Measurements from ENCODE around the gene ELAVL1.
"Not testable (repeated sequence)": the region's sequence is repeated elsewhere in the genome, so short reads cannot be mapped to it uniquely, and the experiment has no call there.

Gene ELAVL1

DNA sequence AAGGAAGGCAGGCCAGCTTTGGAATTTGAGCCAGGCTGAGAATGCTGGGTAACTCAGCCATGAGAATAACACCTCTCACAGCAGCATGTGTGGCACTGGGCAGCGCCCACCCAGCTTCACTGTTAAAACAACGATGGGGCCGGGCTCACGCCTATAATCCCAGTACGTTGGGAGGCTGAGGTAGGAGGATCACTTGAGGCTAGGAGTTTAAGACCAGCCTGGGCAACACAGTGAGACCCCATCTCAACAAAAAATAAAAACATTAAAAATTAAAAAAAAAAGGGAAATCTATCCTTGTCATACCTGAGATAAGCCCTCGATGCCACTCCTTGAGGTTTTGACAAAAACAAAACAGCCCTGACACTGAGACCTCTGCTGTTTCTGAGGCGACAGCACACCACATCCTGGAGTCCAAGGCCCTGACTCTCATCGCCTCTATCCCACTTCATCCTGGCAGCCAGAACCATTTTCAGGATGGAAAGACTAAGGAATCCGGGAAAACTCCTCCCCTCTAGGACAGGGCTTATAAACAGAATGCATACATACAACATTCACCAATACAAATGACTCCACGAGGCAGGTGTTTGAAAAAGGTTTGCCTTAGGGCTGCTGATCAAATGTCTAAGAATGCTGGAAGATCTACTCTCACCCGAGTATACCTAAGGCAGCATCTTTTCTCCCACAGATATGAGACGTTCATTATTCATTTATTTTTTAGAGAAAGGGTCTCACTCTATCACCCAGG, 39.3 kb downstream of the ELAVL1 start:
- Histone ChIP-seq H3K9me3 (ENCODE audit: control extremely low read depth in 1 of 5, control insufficient read depth in 4 of 5, insufficient read depth in 2 of 5, low read depth in 1 of 5, low read length in 4 of 5) (no peaks in the 10 kb centered on the region), H3K27me3 (replicated peaks in 2 of 5; ENCODE audit: control insufficient read depth in 4 of 5, insufficient read depth in 5 of 5, low read length in 4 of 5) (no peaks in the 10 kb centered on the region), H3K4me1 (ENCODE audit: control extremely low read depth in 1 of 4, control insufficient read depth in 4 of 4, insufficient read depth in 4 of 4, low read length in 3 of 4) (peaks cover 0 to 2% (median 0%) of the 10 kb centered on the region in 4 experiments), H3K27ac (ENCODE audit: insufficient read depth in 1 of 2, low read depth in 1 of 2, low read length in 2 of 2, poor library complexity in 1 of 2, severe bottlenecking in 2 of 2) (no peak overlapping the region), H3K36me3 (ENCODE audit: control insufficient read depth in 4 of 4, insufficient read depth in 4 of 4, low read length in 3 of 4) (peaks cover 24 to 89% (median 72%) of the 10 kb centered on the region in 4 experiments), H3K4me3 (ENCODE audit: control insufficient read depth in 1 of 7, extremely low read depth in 1 of 7, insufficient read depth in 4 of 7, low read depth in 2 of 7, low read length in 6 of 7) (no peak overlapping the region)
- no peak for DNase-seq
- POLR2A ChIA-PET, result no interaction called here
- CTCF ChIA-PET, result interaction anchor here (1.5 to 1.8 kb wide), 2 partner anchors 22 to 36 kb away, joined by 4 read pairs; no protein-coding TSS in a partner anchor
- 94% methylated on average over 7 of the region's 12 CpGs for WGBS (ENCODE audit: insufficient coverage)

- Histone ChIP-seq H3K9me3 (ENCODE audit: control extremely low read depth in 1 of 5, control insufficient read depth in 4 of 5, insufficient read depth in 2 of 5, low read depth in 1 of 5, low read length in 4 of 5) (no peaks in the 10 kb centered on the region), H3K36me3 (ENCODE audit: control insufficient read depth in 4 of 4, insufficient read depth in 4 of 4, low read length in 3 of 4) (peaks cover 24 to 90% (median 75%) of the 10 kb centered on the region in 4 experiments), H3K4me1 (ENCODE audit: control extremely low read depth in 1 of 4, control insufficient read depth in 4 of 4, insufficient read depth in 4 of 4, low read length in 3 of 4) (peaks cover 0 to 1% (median under 1%) of the 10 kb centered on the region in 4 experiments), H3K27ac (ENCODE audit: insufficient read depth in 1 of 2, low read depth in 1 of 2, low read length in 2 of 2, poor library complexity in 1 of 2, severe bottlenecking in 2 of 2) (no peak overlapping the region), H3K27me3 (replicated peaks in 2 of 5; ENCODE audit: control insufficient read depth in 4 of 5, insufficient read depth in 5 of 5, low read length in 4 of 5) (no peaks in the 10 kb centered on the region), H3K4me3 (ENCODE audit: control insufficient read depth in 1 of 7, extremely low read depth in 1 of 7, insufficient read depth in 4 of 7, low read depth in 2 of 7, low read length in 6 of 7) (no peak overlapping the region)
- POLR2A ChIA-PET, result no interaction called here
- WGBS (ENCODE audit: insufficient coverage), result 91% methylated on average over 12 of the region's 12 CpGs
- CTCF ChIA-PET, result interaction anchor here (1.2 to 1.8 kb wide), 2 partner anchors 20 to 21 kb away, joined by 3 to 4 read pairs; no protein-coding TSS in a partner anchor
- DNase-seq, result no peak
Measured at GRCh38 chr19:7965259-7965841, 40.1 kb downstream of the ELAVL1 start.

GRCh38 chr19:7963566-7963965, 41.9 kb downstream of the ELAVL1 start:
- ChIA-PET CTCF (no interaction called here), POLR2A (no interaction called here)
- no peak overlapping the region for H3K4me3 ChIP-seq (ENCODE audit: control insufficient read depth in 1 of 7, extremely low read depth in 1 of 7, insufficient read depth in 4 of 7, low read depth in 2 of 7, low read length in 6 of 7)
- no peaks in the 10 kb centered on the region for H3K27me3 ChIP-seq (replicated peaks in 2 of 5; ENCODE audit: control insufficient read depth in 4 of 5, insufficient read depth in 5 of 5, low read length in 4 of 5)
- DNase-seq, result no peak
- H3K9me3 ChIP-seq (ENCODE audit: control extremely low read depth in 1 of 5, control insufficient read depth in 4 of 5, insufficient read depth in 2 of 5, low read depth in 1 of 5, low read length in 4 of 5), result no peaks in the 10 kb centered on the region
- H3K36me3 ChIP-seq (ENCODE audit: control insufficient read depth in 4 of 4, insufficient read depth in 4 of 4, low read length in 3 of 4), result peaks cover 18 to 82% (median 68%) of the 10 kb centered on the region in 4 experiments
- H3K4me1 ChIP-seq (ENCODE audit: control extremely low read depth in 1 of 4, control insufficient read depth in 4 of 4, insufficient read depth in 4 of 4, low read length in 3 of 4), result peaks cover 0 to 18% (median 12%) of the 10 kb centered on the region in 4 experiments
- H3K27ac ChIP-seq (ENCODE audit: insufficient read depth in 1 of 2, low read depth in 1 of 2, low read length in 2 of 2, poor library complexity in 1 of 2, severe bottlenecking in 2 of 2), result no peak overlapping the region
- 98% methylated on average over 22 of the region's 25 CpGs for WGBS (ENCODE audit: insufficient coverage)

DNA sequence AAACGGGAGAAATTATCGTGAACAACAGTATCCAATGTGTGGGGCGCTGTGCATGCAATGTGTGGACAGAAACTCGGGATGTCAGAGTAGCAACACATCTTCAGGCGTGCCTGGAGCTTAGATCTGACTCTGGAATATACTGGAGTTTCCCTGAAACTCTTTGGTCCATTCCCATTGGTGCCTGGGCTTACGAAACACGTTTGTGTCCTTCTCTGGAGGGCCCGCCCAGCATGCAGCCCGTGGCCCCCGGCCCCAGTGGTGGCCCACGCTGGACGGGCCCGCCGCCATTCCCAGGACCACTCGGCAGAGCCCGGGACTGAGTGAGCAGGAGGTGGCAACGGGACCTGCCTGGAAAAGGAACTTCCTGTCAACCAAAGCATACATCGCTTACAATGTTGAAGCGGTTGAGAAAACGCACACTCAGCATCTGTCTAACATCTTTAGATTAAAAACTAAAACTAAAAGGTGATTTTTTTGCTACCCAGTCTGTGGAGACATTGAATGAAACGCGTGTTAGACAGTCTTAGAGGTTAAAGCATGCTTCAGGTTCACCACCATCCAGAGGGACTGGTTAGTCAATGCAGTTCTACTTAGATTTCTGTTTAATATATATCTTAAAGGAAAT, 42.7 kb downstream of the ELAVL1 start:
- no peak overlapping the region for H3K27ac ChIP-seq (ENCODE audit: insufficient read depth in 1 of 2, low read depth in 1 of 2, low read length in 2 of 2, poor library complexity in 1 of 2, severe bottlenecking in 2 of 2)
- WGBS (ENCODE audit: insufficient coverage), result 97% methylated on average over 16 of the region's 22 CpGs
- H3K4me3 ChIP-seq (ENCODE audit: control insufficient read depth in 1 of 7, extremely low read depth in 1 of 7, insufficient read depth in 4 of 7, low read depth in 2 of 7, low read length in 6 of 7), result no peak overlapping the region
- POLR2A ChIA-PET, result no interaction called here
- DNase-seq, result no peak
- no peaks in the 10 kb centered on the region for H3K27me3 ChIP-seq (replicated peaks in 2 of 5; ENCODE audit: control insufficient read depth in 4 of 5, insufficient read depth in 5 of 5, low read length in 4 of 5)
- CTCF ChIA-PET, result no interaction called here
- H3K9me3 ChIP-seq (ENCODE audit: control extremely low read depth in 1 of 5, control insufficient read depth in 4 of 5, insufficient read depth in 2 of 5, low read depth in 1 of 5, low read length in 4 of 5), result no peaks in the 10 kb centered on the region
- H3K4me1 ChIP-seq (ENCODE audit: control extremely low read depth in 1 of 4, control insufficient read depth in 4 of 4, insufficient read depth in 4 of 4, low read length in 3 of 4), result peaks cover 0 to 25% (median 15%) of the 10 kb centered on the region in 4 experiments
- H3K36me3 ChIP-seq (ENCODE audit: control insufficient read depth in 4 of 4, insufficient read depth in 4 of 4, low read length in 3 of 4), result peaks cover 12 to 81% (median 70%) of the 10 kb centered on the region in 4 experiments

GRCh38 chr19:7961920-7962626, 43.4 kb downstream of the ELAVL1 start:
- H3K36me3 ChIP-seq (ENCODE audit: control insufficient read depth in 4 of 4, insufficient read depth in 4 of 4, low read length in 3 of 4), result peaks cover 8 to 80% (median 65%) of the 10 kb centered on the region in 4 experiments
- H3K9me3 ChIP-seq (ENCODE audit: control extremely low read depth in 1 of 5, control insufficient read depth in 4 of 5, insufficient read depth in 2 of 5, low read depth in 1 of 5, low read length in 4 of 5), result no peaks in the 10 kb centered on the region
- WGBS (ENCODE audit: insufficient coverage), result 95% methylated on average over 7 of the region's 13 CpGs
- ChIA-PET CTCF (no interaction called here), POLR2A (no interaction called here)
- peaks cover 0 to 25% (median 15%) of the 10 kb centered on the region in 4 experiments for H3K4me1 ChIP-seq (ENCODE audit: control extremely low read depth in 1 of 4, control insufficient read depth in 4 of 4, insufficient read depth in 4 of 4, low read length in 3 of 4)
- H3K27ac ChIP-seq (ENCODE audit: insufficient read depth in 1 of 2, low read depth in 1 of 2, low read length in 2 of 2, poor library complexity in 1 of 2, severe bottlenecking in 2 of 2), result no peak overlapping the region
- no peak for DNase-seq
- H3K4me3 ChIP-seq (ENCODE audit: control insufficient read depth in 1 of 7, extremely low read depth in 1 of 7, insufficient read depth in 4 of 7, low read depth in 2 of 7, low read length in 6 of 7), result no peak overlapping the region
- H3K27me3 ChIP-seq (replicated peaks in 2 of 5; ENCODE audit: control insufficient read depth in 4 of 5, insufficient read depth in 5 of 5, low read length in 4 of 5), result no peaks in the 10 kb centered on the region

GRCh38 chr19:7961082-7961481, 44.4 kb downstream of the ELAVL1 start:
- ChIA-PET POLR2A (interaction anchor here (1.4 kb wide), 1 partner anchor 17 kb away, joined by 4 read pairs; no protein-coding TSS in a partner anchor), CTCF (interaction anchor here (1.0 to 1.2 kb wide), 4 partner anchors 9 to 41 kb away, joined by 4 to 8 read pairs (median 4); no protein-coding TSS in a partner anchor)
- H3K27ac ChIP-seq (ENCODE audit: insufficient read depth in 1 of 2, low read depth in 1 of 2, low read length in 2 of 2, poor library complexity in 1 of 2, severe bottlenecking in 2 of 2); H3K27me3 ChIP-seq (replicated peaks in 2 of 5; ENCODE audit: control insufficient read depth in 4 of 5, insufficient read depth in 5 of 5, low read length in 4 of 5); H3K9me3 ChIP-seq (ENCODE audit: control extremely low read depth in 1 of 5, control insufficient read depth in 4 of 5, insufficient read depth in 2 of 5, low read depth in 1 of 5, low read length in 4 of 5); DNase-seq; H3K4me3 ChIP-seq (ENCODE audit: control insufficient read depth in 1 of 7, extremely low read depth in 1 of 7, insufficient read depth in 4 of 7, low read depth in 2 of 7, low read length in 6 of 7): not testable (repeated sequence)
- H3K36me3 ChIP-seq (ENCODE audit: control insufficient read depth in 4 of 4, insufficient read depth in 4 of 4, low read length in 3 of 4), result peaks cover 8 to 70% (median 57%) of the 10 kb centered on the region in 4 experiments
- WGBS (ENCODE audit: insufficient coverage), result 100% methylated on average over 2 of the region's 4 CpGs
- peaks cover 0 to 26% (median 17%) of the 10 kb centered on the region in 4 experiments for H3K4me1 ChIP-seq (ENCODE audit: control extremely low read depth in 1 of 4, control insufficient read depth in 4 of 4, insufficient read depth in 4 of 4, low read length in 3 of 4)

Data from common myeloid progenitor, CD34-positive (primary cell).